HL-60 (cell line): Measurements from ENCODE around the gene NMS.

ENCODE experiments used
- CTCF ChIP-seq: IDR thresholded peaks from one replicate; pipeline ENCODE4 v1.5.1; 2011; ENCODE audit warnings: low read length, control low read depth, inconsistent platforms; ENCODE audit not compliant: insufficient read depth
- GABPA ChIP-seq: IDR thresholded peaks from 2 replicates; pipeline ENCODE4 v1.6.1; 2012; ENCODE audit warnings: low read depth
- POLR2AphosphoS5 ChIP-seq: IDR thresholded peaks from 2 replicates; pipeline ENCODE4 v1.6.1; 2012; ENCODE audit warnings: low read depth
- REST ChIP-seq: IDR thresholded peaks from 2 replicates; pipeline ENCODE4 v1.6.1; 2012; ENCODE audit warnings: low read depth; ENCODE audit not compliant: insufficient replicate concordance
- SPI1 ChIP-seq: IDR thresholded peaks from 2 replicates; pipeline ENCODE4 v1.6.1; 2012; ENCODE audit warnings: low read depth, mild to moderate bottlenecking, borderline replicate concordance

- TF ChIP-seq REST, result no peak
- no peak for TF ChIP-seq CTCF
- TF ChIP-seq POLR2AphosphoS5, result no peak
- no peak for TF ChIP-seq GABPA
- TF ChIP-seq SPI1, result no peak
Measured at GRCh38 chr2:100485396-100485795, 15.1 kb downstream of the NMS start.
